Subcutaneous abdominal adipose tissue (tissue), 5 donors: ENCODE measurements around the gene BAG2.
A peak's percentile ranks its signal among the peaks of the same experiment; 100 is the strongest.

ENCODE experiments used
- H3K27ac ChIP-seq: one replicate; pipeline ENCODE4 v1.7.0; 2013; ENCODE audit warnings: low read depth, mild to moderate bottlenecking, inconsistent platforms, low read length, moderate library complexity
- H3K27me3 ChIP-seq, 5 donors: one replicate each; pipeline ENCODE4 v1.7.0; 2013; ENCODE audit warnings: low read length in 5 of 5, inconsistent platforms in 1 of 5; ENCODE audit not compliant: control insufficient read depth in 5 of 5, insufficient read depth in 4 of 5
- H3K36me3 ChIP-seq, 5 donors: one replicate each; pipeline ENCODE4 v1.7.0; 2013; ENCODE audit warnings: low read length in 5 of 5; ENCODE audit not compliant: control insufficient read depth in 5 of 5, insufficient read depth in 5 of 5
- H3K4me1 ChIP-seq, 5 donors: one replicate each; pipeline ENCODE4 v1.7.0; 2013; ENCODE audit warnings: low read length in 5 of 5, mild to moderate bottlenecking in 3 of 5, moderate library complexity in 1 of 5; ENCODE audit not compliant: control insufficient read depth in 5 of 5, insufficient read depth in 5 of 5
- H3K4me3 ChIP-seq, 5 donors: one replicate each; pipeline ENCODE4 v1.7.0; 2013; ENCODE audit warnings: low read length in 5 of 5, low read depth in 1 of 5
- H3K9ac ChIP-seq, 5 donors: one replicate each; pipeline ENCODE4 v1.7.0; 2013; ENCODE audit warnings: low read length in 5 of 5, mild to moderate bottlenecking in 4 of 5, moderate library complexity in 3 of 5
- H3K9me3 ChIP-seq, 5 donors: one replicate each; pipeline ENCODE4 v1.7.0; 2013; ENCODE audit warnings: low read length in 5 of 5; ENCODE audit not compliant: control insufficient read depth in 5 of 5
- donor health status: healthy.
- donor health status: healthy.
- donor health status: healthy.
- donor health status: healthy.
- donor health status: healthy.

Gene BAG2

GRCh38 chr6:57173886-57174510 is 1.9 kb downstream of the BAG2 start:
- peak overlapping the region in 2 of 5 donors; percentile 6 to 89 for H3K9ac ChIP-seq
- H3K36me3 ChIP-seq: no peaks in the 10 kb centered on the region
- H3K4me1 ChIP-seq: peaks cover 2 to 35% (median 22%) of the 10 kb centered on the region in 5 donors
- H3K27ac ChIP-seq: peak overlapping the region; percentile 63
- H3K27me3 ChIP-seq: no peaks in the 10 kb centered on the region
- H3K9me3 ChIP-seq: no peaks in the 10 kb centered on the region
- H3K4me3 ChIP-seq: peak overlapping the region in 4 of 5 donors; percentile 74 to 87 (median 82)

- Histone ChIP-seq H3K4me3 (no peak overlapping the region), H3K27ac (peak overlapping the region; percentile 63), H3K4me1 (peaks cover 2 to 35% (median 22%) of the 10 kb centered on the region in 5 donors), H3K27me3 (no peaks in the 10 kb centered on the region), H3K9me3 (no peaks in the 10 kb centered on the region), H3K36me3 (no peaks in the 10 kb centered on the region), H3K9ac (no peak overlapping the region)
These were observed 2.4 kb downstream of the BAG2 start for GRCh38 chr6:57174511-57174907.

GRCh38 chr6:57177545-57178265 is 5.6 kb downstream of the BAG2 start:
- Histone ChIP-seq H3K36me3 (peaks cover 0 to 6% (median 0%) of the 10 kb centered on the region in 5 donors), H3K9ac (peak overlapping the region in 2 of 5 donors; percentile 41 to 44), H3K27me3 (no peaks in the 10 kb centered on the region), H3K4me3 (peak overlapping the region in 4 of 5 donors; percentile 11 to 42 (median 26)), H3K9me3 (no peaks in the 10 kb centered on the region), H3K4me1 (peaks cover 2 to 35% (median 19%) of the 10 kb centered on the region in 5 donors), H3K27ac (peak overlapping the region; percentile 70)

GRCh38 chr6:57180596-57180995 is 8.5 kb downstream of the BAG2 start:
- no peak overlapping the region for H3K27ac ChIP-seq
- peaks cover 2 to 14% (median 5%) of the 10 kb centered on the region in 5 donors for H3K4me1 ChIP-seq
- no peak overlapping the region for H3K4me3 ChIP-seq
- no peak overlapping the region for H3K9ac ChIP-seq
- peaks cover 3 to 22% (median 12%) of the 10 kb centered on the region in 5 donors for H3K36me3 ChIP-seq
- no peaks in the 10 kb centered on the region for H3K27me3 ChIP-seq
- no peaks in the 10 kb centered on the region for H3K9me3 ChIP-seq

GRCh38 chr6:57182017-57182432 is 9.9 kb downstream of the BAG2 start:
- Histone ChIP-seq H3K9ac (no peak overlapping the region), H3K9me3 (no peaks in the 10 kb centered on the region), H3K27ac (no peak overlapping the region), H3K27me3 (no peaks in the 10 kb centered on the region), H3K36me3 (peaks cover 3 to 24% (median 12%) of the 10 kb centered on the region in 5 donors), H3K4me1 (peaks cover 2 to 14% (median 5%) of the 10 kb centered on the region in 5 donors), H3K4me3 (no peak overlapping the region)

- H3K4me1 ChIP-seq: peaks cover 0 to 5% (median 0%) of the 10 kb centered on the region in 5 donors
- no peak overlapping the region for H3K9ac ChIP-seq
- H3K27me3 ChIP-seq: no peaks in the 10 kb centered on the region
- H3K4me3 ChIP-seq: no peak overlapping the region
- peaks cover 3 to 24% (median 12%) of the 10 kb centered on the region in 5 donors for H3K36me3 ChIP-seq
- H3K9me3 ChIP-seq: no peaks in the 10 kb centered on the region
- H3K27ac ChIP-seq: no peak overlapping the region
These were observed 11.2 kb downstream of the BAG2 start for GRCh38 chr6:57183336-57183735.

GRCh38 chr6:57190140-57190539 is 18.0 kb downstream of the BAG2 start:
- Histone ChIP-seq H3K27me3 (no peaks in the 10 kb centered on the region), H3K4me3 (no peak overlapping the region), H3K9me3 (no peaks in the 10 kb centered on the region), H3K36me3 (peaks cover 0 to 3% (median 0%) of the 10 kb centered on the region in 5 donors), H3K9ac (no peak overlapping the region), H3K27ac (no peak overlapping the region), H3K4me1 (peaks cover 0 to 6% (median 0%) of the 10 kb centered on the region in 5 donors)

- Histone ChIP-seq H3K9me3 (no peaks in the 10 kb centered on the region), H3K4me3 (no peak overlapping the region), H3K9ac (no peak overlapping the region), H3K4me1 (peaks cover 0 to 6% (median 0%) of the 10 kb centered on the region in 5 donors), H3K36me3 (peaks cover 0 to 3% (median 0%) of the 10 kb centered on the region in 5 donors), H3K27ac (no peak overlapping the region), H3K27me3 (no peaks in the 10 kb centered on the region)
These were observed 21.1 kb downstream of the BAG2 start for GRCh38 chr6:57193177-57193576.

- H3K9ac ChIP-seq: no peak overlapping the region
- no peaks in the 10 kb centered on the region for H3K9me3 ChIP-seq
- H3K27ac ChIP-seq: no peak overlapping the region
- H3K4me1 ChIP-seq: peaks cover 0 to 6% (median 0%) of the 10 kb centered on the region in 5 donors
- H3K4me3 ChIP-seq: no peak overlapping the region
- no peaks in the 10 kb centered on the region for H3K27me3 ChIP-seq
- H3K36me3 ChIP-seq: peaks cover 0 to 3% (median 0%) of the 10 kb centered on the region in 5 donors
These were observed 23.3 kb downstream of the BAG2 start for GRCh38 chr6:57195457-57195856.
